Neural cell (in vitro differentiated cells): ENCODE results near the gene TENM3. TPM values are rescaled to one million over a fixed set of nuclear protein-coding genes. Genes with fewer than 3 reads are reported as not detected.
"Not testable (repeated sequence)": the region's sequence is repeated elsewhere in the genome, so short reads cannot be mapped to it uniquely, and the experiment has no call there.

Experiments
- H2AFZ ChIP-seq: fragments of 200-600, 300-800 bp; sonication (generic), shearing (Covaris generic); 2 replicates; pipeline ENCODE4 v1.6.0; 2014; ENCODE audit warnings: low read depth, mild to moderate bottlenecking, antibody characterized with exemption, low read length, moderate library complexity
- H3F3A ChIP-seq: fragments of 200-600 bp; shearing (Covaris generic); 2 replicates; pipeline ENCODE4 v1.6.1; 2016; ENCODE audit warnings: mild to moderate bottlenecking, moderate library complexity, mixed read lengths, antibody characterized with exemption, low read length; ENCODE audit not compliant: insufficient read depth, poor library complexity, severe bottlenecking
- H3K27ac ChIP-seq: fragments of 200-600, 300-800 bp; sonication (generic), shearing (Covaris generic); 2 replicates; pipeline ENCODE4 v1.5.1; 2014; ENCODE audit warnings: mild to moderate bottlenecking, low read length, moderate library complexity
- H3K27me3 ChIP-seq: fragments of 300-800, 200-600 bp; sonication (generic), shearing (Covaris generic); 2 replicates; pipeline ENCODE4 v1.6.0; 2014; ENCODE audit warnings: mild to moderate bottlenecking, low read depth, low read length, moderate library complexity; ENCODE audit not compliant: insufficient read depth
- H3K36me3 ChIP-seq: fragments of 300-800, 200-600 bp; sonication (generic), shearing (Covaris generic); 2 replicates; pipeline ENCODE4 v1.5.1; 2014; ENCODE audit warnings: mild to moderate bottlenecking, antibody characterized with exemption, low read length, moderate library complexity; ENCODE audit not compliant: insufficient read depth
- H3K4me2 ChIP-seq: fragments of 300-800, 200-600 bp; sonication (generic), shearing (Covaris generic); 2 replicates; pipeline ENCODE4 v1.6.0; 2014; ENCODE audit warnings: mild to moderate bottlenecking, low read length
- H3K4me3 ChIP-seq: fragments of 300-800, 200-600 bp; sonication (generic), shearing (Covaris generic); 2 replicates; pipeline ENCODE4 v1.5.1; 2014; ENCODE audit warnings: mild to moderate bottlenecking, low read length, moderate library complexity
- H3K79me2 ChIP-seq: fragments of 200-600 bp; shearing (Covaris generic); replicated peaks from 2 replicates; pipeline ENCODE4 v1.6.0; 2014; ENCODE audit warnings: mild to moderate bottlenecking, low read length, moderate library complexity; ENCODE audit not compliant: insufficient read depth
- H3K9ac ChIP-seq: fragments of 300-800, 200-600 bp; sonication (generic), shearing (Covaris generic); 2 replicates; pipeline ENCODE4 v1.6.1; 2016; ENCODE audit warnings: mild to moderate bottlenecking, low read length, mixed read lengths
- H3K9me2 ChIP-seq: fragments of 200-600 bp; shearing (Covaris generic); 2 replicates; pipeline ENCODE4 v1.6.1; 2016; ENCODE audit warnings: mild to moderate bottlenecking, low read length, mixed read lengths; ENCODE audit not compliant: insufficient read depth
- H3K9me3 ChIP-seq: fragments of 200-600, 300-800 bp; sonication (generic), shearing (Covaris generic); 2 replicates; pipeline ENCODE4 v1.6.1; 2016; ENCODE audit warnings: mild to moderate bottlenecking, mixed run types, low read length, moderate library complexity, mixed read lengths
- H4K20me1 ChIP-seq: fragments of 200-600 bp; shearing (Covaris generic); 2 replicates; pipeline ENCODE4 v1.6.1; 2016; ENCODE audit warnings: mild to moderate bottlenecking, mixed run types; ENCODE audit not compliant: insufficient read depth
- CTCF ChIP-seq: fragments of 450-650 bp; IDR thresholded peaks from 2 replicates; pipeline ENCODE4 v1.5.1; 2014; ENCODE audit warnings: antibody characterized with exemption, mild to moderate bottlenecking, moderate library complexity; ENCODE audit not compliant: poor library complexity, severe bottlenecking
- EP300 ChIP-seq: fragments of 450-650 bp; conservative IDR thresholded peaks from 2 replicates; pipeline ENCODE4 v1.6.1; 2014; ENCODE audit warnings: antibody characterized with exemption, mild to moderate bottlenecking, moderate library complexity; ENCODE audit not compliant: poor library complexity, severe bottlenecking
- EZH2 ChIP-seq: fragments of 200-600, 300-800 bp; shearing (Covaris generic), sonication (generic); IDR thresholded peaks from 2 replicates; pipeline ENCODE4 v1.6.1; 2014; ENCODE audit warnings: antibody characterized with exemption, low read length, borderline replicate concordance, mild to moderate bottlenecking; ENCODE audit not compliant: insufficient read depth, poor library complexity, severe bottlenecking
- MXI1 ChIP-seq: fragments of 450-650 bp; conservative IDR thresholded peaks from 2 replicates; pipeline ENCODE4 v1.6.1; 2014; ENCODE audit warnings: antibody characterized with exemption, mild to moderate bottlenecking; ENCODE audit not compliant: poor library complexity, severe bottlenecking
- POLR2AphosphoS5 ChIP-seq: IDR thresholded peaks from 2 replicates; pipeline ENCODE4 v1.6.1; 2012
- RAD21 ChIP-seq: fragments of 450-650 bp; conservative IDR thresholded peaks from 2 replicates; pipeline ENCODE4 v1.6.1; 2014; ENCODE audit warnings: antibody characterized with exemption, mild to moderate bottlenecking, moderate library complexity
- REST ChIP-seq: IDR thresholded peaks from 2 replicates; pipeline ENCODE4 v1.6.1; 2012; ENCODE audit warnings: borderline replicate concordance
- SMC3 ChIP-seq: fragments of 450-650 bp; conservative IDR thresholded peaks from 2 replicates; pipeline ENCODE4 v1.6.1; 2014; ENCODE audit warnings: antibody characterized with exemption, mild to moderate bottlenecking, moderate library complexity; ENCODE audit not compliant: poor library complexity
- TAF1 ChIP-seq: IDR thresholded peaks from 2 replicates; pipeline ENCODE4 v1.6.1; 2012; ENCODE audit warnings: low read depth
- polyA minus RNA-seq: library from RNA; depleted of rRNA, polyadenylated mRNA; stranded (reverse); fragments of >200 nt; gene quantifications from 2 replicates; pipeline ENCODE4 v1.2.3, GENCODE V29; 2014
- polyA plus RNA-seq: library from polyadenylated mRNA; depleted of rRNA; stranded (reverse); fragments of >200 nt; gene quantifications from 2 replicates; pipeline ENCODE4 v1.2.3, GENCODE V29; 2014

Gene TENM3
- polyA plus RNA-seq (7.3 and 12.3 TPM in 2 replicates), polyA minus RNA-seq (128 and 138 TPM in 2 replicates)

GRCh38 chr4:182243204-182243603 is at the start of gene TENM3:
TSS of gene TENM3 (plus strand) at chr4:182243402. CDS start at chr4:182324021, 80,619 bp downstream.
- H3K4me2 ChIP-seq, H3K9ac ChIP-seq, H3K27ac ChIP-seq: not testable (repeated sequence)

GRCh38 chr4:182194091-182194824 is 48.9 kb upstream of the TENM3 start:
- H3K79me2 ChIP-seq = no peaks in the 10 kb centered on the region
- H3K4me2 ChIP-seq = no peak overlapping the region
- TF ChIP-seq CTCF (no peak), TAF1 (no peak), EP300 (no peak), REST (no peak), MXI1 (no peak), SMC3 (no peak), EZH2 (no peak), RAD21 (no peak), POLR2AphosphoS5 (no peak)
- no peak overlapping the region for H3K4me3 ChIP-seq
- no peak overlapping the region for H2AFZ ChIP-seq
- H3K9me2 ChIP-seq = no peaks in the 10 kb centered on the region
- H3K27ac ChIP-seq = no peak overlapping the region
- no peaks in the 10 kb centered on the region for H3F3A ChIP-seq
- no peaks in the 10 kb centered on the region for H3K36me3 ChIP-seq
- H3K27me3 ChIP-seq = no peaks in the 10 kb centered on the region
- no peak overlapping the region for H3K9ac ChIP-seq
- no peaks in the 10 kb centered on the region for H4K20me1 ChIP-seq
- H3K9me3 ChIP-seq = no peaks in the 10 kb centered on the region

More at GRCh38 chr4:182243204-182243603, at the start of gene TENM3:
- not testable (repeated sequence) for H3K79me2 ChIP-seq, H4K20me1 ChIP-seq, H3K9me3 ChIP-seq, H3K27me3 ChIP-seq, H3F3A ChIP-seq, H3K4me3 ChIP-seq, H3K36me3 ChIP-seq, H3K9me2 ChIP-seq, H2AFZ ChIP-seq

- Histone ChIP-seq H3K4me2 (no peak overlapping the region), H2AFZ (no peak overlapping the region), H3K27ac (no peak overlapping the region), H4K20me1 (no peaks in the 10 kb centered on the region), H3F3A (no peaks in the 10 kb centered on the region), H3K36me3 (no peaks in the 10 kb centered on the region), H3K27me3 (no peaks in the 10 kb centered on the region), H3K9me2 (no peaks in the 10 kb centered on the region), H3K9ac (no peak overlapping the region), H3K4me3 (no peak overlapping the region), H3K9me3 (no peaks in the 10 kb centered on the region), H3K79me2 (peaks cover 4% of the 10 kb centered on the region)
- TF ChIP-seq SMC3 (no peak), REST (no peak), RAD21 (no peak), MXI1 (no peak), EP300 (no peak), EZH2 (no peak), POLR2AphosphoS5 (no peak), CTCF (no peak), TAF1 (no peak)
Measured at GRCh38 chr4:182197611-182198010, 45.6 kb upstream of the TENM3 start.
